Tibial nerve (tissue), 4 donors: ENCODE data around the gene EXD1.

Source experiments
- CTCF ChIP-seq, 5 experiments: fragments of 200-600 bp in 3 of 5; fragments of 450-650 bp in 2 of 5; sonication (generic) in 3 of 5; IDR thresholded peaks; one replicate each; pipeline ENCODE4 v1.5.1; 2016 to 2019; ENCODE audit warnings: antibody characterized with exemption in 5 of 5, mild to moderate bottlenecking in 3 of 5, moderate library complexity in 2 of 5
- EP300 ChIP-seq, 2 donors: sonication (generic); formaldehyde crosslinking; IDR thresholded peaks; one replicate each; pipeline ENCODE4 v1.6.1; 2017; ENCODE audit warnings: antibody characterized with exemption in 2 of 2, mild to moderate bottlenecking in 1 of 2
- POLR2A ChIP-seq, 2 donors: fragments of 450-650 bp; IDR thresholded peaks; one replicate each; pipeline ENCODE4 v1.6.1; 2017; ENCODE audit warnings: antibody characterized with exemption in 2 of 2, mild to moderate bottlenecking in 2 of 2, moderate library complexity in 2 of 2

- TF ChIP-seq EP300 (IDR thresholded peaks at IDR 0.05) (no peak), POLR2A (IDR thresholded peaks at IDR 0.05) (no peak), CTCF (IDR thresholded peaks at IDR 0.05) (no peak)
Observed at GRCh38 chr15:41199470-41199869, 31.1 kb downstream of the EXD1 start.
